ENCODE results near the gene ARSI.
"Not testable (repeated sequence)": the region's sequence is repeated elsewhere in the genome, so short reads cannot be mapped to it uniquely, and the experiment has no call there.

The ARSI gene

DNA sequence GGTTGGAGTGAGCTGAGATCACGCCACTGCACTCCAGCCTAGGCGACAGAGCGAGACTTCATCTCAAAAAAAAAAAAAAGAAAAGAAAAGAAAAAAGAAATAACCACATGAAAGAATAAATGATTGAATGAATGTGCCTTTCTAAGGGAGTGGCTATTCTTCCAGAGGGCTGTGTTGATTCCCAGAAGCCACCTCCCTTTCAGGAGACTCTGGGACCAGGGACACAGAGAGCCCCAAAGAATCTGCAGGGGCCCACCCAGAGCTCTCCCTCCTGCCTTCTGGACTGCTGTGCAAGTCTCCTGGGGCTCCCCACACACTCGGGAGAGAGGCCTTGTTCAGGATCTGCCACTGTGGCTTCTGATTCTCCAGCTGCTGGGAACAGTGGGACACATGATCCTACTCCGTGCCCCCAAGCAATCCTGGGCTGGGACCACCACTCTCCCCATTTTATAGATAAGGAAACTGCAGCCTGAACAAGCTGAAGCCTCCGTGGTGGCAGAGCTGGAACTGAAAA is 36.8 kb downstream of the ARSI start:
- no peak for DNase-seq (ENCODE audit: low read depth in 2 of 2)

DNA sequence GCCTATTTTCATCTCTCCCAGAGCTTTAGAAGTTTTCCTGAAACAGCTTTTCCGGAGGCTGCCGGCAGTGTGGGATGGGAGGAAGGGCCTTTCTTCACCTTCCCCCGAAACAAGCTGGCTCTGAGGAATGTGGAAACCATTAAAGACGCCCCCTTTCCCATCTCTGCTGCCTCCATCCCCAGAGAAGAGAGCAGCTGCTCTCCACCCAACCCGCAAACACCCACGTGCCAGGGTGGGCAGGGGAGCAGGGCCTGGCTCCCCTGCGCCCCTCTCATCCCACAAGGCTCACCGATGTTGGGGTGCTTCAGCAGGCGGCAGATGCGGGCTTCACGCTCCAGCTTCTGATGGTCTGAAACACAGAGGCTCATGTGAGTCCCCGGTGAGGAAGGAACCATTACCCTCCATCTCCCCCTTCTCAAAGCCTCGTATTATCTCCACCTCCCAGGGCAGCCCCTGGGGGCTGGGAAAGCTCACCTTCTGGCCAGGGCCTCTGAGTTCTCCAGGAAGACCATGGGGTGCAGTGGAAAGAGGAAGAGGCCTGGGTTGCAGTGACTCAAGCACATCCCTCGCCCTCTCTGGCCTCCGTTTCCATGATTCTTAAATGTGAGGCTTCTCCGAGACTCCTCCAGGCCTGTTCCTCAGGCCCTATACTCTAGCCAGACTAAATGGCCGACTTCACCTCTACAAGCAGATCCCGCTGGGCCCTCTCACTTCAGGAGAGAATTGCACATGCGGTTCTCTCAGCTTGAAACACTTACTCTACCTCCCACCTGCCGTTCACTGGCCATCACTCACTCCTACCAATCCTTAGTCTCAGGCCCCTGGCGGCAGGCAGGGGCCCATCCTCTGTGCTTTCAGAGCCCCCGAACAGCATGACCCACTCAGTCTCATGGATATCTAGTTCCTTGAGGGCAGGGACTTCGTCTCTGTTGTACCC is 37.8 kb downstream of the ARSI start:
- no peak for DNase-seq (ENCODE audit: low read depth in 2 of 2)

DNA sequence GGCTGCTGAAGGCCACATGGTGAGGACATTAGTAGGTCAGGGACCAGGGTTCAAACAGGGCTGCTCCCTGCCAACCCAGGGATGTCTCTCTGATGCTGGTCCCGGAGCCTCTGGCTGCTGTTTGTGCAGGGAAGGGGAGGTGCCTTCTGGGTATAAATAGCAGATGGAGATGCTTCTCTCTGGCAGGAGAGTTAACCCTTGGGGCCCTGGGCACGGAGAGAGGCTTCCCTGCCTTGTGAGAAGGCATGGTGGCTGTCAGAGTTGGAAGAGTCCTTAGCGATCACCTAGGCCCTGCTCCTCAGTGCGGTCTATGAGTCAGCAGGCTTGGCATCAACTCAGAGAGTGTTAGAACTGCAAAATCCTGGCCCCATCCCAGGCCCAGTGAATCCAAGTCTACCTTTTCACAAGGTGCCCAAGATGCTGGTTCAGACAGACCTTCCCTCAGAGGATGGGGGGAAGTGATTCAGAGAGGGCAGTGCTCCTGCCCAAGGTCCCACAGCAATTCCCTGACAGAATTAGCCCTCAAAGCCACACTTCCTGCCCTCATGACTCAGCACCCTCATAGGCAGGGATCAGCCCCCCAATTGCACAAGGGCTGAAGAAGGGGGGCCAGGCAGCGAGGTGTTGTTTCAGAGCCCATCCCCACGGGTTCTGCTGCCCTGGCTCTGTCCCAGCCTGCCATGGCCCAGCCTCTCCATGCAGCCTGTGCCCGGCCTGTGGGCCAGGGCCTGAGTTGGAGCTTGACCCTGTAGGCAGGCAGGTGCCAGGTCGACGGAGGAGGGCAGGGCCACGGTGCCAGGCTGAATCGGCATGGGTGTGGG is 38.7 kb downstream of the ARSI start:
- DNase-seq (ENCODE audit: low read depth in 2 of 2) = no peak

DNA sequence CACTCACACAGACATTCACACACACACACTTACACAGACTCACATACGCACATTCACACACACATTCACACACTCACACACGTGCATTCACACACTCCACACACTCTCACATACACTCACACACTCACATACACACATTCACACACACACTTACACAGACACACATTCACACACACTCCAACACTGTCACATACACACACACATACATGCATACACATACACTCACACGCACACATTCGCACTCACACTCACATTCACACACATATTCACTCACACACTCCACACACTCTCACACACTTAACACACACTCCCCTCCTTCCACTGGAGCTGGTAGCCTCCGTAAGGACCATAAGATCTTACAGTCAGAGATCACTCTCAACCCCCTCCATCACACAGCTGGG is 39.3 kb downstream of the ARSI start:
- no peak for DNase-seq (ENCODE audit: low read depth in 2 of 2)

DNA sequence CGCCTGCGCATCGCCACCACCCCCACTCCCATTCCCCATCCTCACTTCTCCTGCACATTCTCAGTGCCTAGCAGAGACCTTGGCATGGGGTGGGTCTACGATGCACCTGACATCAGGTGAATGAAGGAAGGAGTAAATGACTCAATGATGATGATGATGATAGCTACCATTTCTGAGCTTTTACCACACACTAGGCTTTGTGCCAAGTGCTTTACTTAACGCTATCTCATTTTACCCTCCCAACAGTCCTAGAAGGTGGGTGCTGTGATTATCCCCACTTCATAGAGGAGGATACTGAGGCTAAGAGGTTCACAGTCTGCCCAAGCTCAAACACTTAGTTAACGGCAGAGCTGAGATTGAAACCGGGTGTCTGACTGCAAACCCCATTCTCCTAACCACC is 40.2 kb downstream of the ARSI start:
- no peak for DNase-seq (ENCODE audit: low read depth in 2 of 2)

DNA sequence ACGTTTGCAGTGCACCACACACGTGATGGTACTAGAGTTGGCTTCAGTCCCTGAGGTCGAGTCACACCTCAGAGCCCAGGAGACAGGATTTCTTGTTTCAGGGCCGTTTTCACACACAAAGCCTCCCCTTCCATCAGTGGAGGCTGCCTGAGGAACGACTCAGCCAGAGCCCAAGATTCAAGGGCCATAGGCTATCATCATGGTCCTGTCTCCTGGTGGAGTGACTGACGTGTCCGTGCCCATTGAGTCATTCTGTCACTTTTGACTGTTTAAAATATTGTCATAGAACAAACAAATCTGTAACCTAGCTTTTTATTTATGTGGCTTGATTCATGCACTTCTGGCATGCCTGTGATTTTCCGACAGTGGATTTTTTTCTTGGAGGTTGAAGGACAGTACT is 41.5 kb downstream of the ARSI start:
- no peak for DNase-seq (ENCODE audit: low read depth in 2 of 2)

DNA sequence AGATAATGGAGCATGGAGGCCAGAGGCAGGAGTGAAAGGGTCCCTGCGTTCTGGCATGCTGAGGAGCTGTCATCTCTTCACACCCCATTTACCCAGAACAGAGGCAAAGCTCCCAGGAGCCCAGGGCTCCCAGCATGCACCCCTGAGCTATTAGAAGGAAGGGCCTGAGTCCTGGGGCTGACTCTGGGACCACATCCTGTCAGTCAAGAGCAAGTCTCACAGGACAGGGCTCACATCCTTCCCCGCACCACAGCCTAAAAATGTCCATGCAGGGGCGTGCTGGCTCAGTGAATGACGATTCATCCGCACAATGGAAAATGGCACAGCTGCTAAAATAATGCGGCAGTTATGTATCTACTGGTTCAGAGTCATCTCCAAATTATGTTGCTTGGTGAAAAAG is 44.6 kb downstream of the ARSI start:
- no peak for DNase-seq (ENCODE audit: low read depth in 2 of 2)

DNA sequence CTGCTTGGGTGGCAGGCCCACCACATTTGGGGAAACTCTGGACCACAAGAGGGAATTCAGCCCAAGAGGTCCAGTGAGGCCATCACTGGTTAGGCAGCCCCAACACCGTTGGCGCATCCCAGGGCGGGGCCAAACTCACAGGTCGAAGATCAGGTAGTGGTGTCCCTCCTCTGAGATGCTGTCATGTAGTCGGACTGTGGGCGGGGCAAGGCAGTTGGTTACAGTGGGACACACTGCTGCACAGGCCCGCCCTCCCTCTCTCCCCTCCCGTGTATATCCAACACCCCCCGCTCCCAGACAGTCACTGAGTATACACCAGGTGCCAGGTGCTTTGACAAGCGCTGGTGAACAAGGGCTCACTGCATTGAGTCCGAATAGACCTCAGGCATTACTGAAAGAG is 45.3 kb downstream of the ARSI start:
- no peak for DNase-seq (ENCODE audit: low read depth in 2 of 2)

DNA sequence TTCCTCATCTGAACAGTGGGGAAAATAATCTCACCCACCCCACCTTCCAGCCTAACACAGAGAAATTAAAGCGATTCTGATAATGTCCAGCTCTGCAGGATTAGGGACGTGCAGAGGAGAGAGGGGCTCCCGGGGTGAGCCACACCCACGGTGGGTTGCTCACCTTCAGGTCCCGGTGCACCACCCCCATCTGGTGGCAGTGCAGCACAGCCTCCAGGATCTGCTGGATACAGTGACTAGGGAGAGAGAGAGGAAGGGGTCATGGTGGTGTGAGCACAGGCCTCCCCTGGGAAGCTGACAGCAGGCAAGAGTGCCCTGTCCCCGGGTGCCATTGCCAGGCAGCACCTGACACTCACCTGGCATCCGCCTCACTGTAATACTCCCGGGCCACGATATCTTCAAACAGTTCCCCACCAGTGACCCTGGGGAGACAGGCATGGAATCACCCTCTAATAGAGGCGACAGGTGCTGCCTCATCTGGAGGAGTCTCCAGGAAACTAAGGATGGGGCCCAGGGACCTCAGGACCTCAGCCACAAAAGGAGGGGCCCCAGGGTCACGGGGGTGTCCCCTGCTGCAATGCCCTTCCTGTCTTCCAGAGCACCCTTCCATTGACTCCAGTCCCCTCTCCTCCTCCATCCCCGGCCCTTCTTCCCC is 46.2 kb downstream of the ARSI start:
- no peak for DNase-seq (ENCODE audit: low read depth in 2 of 2)

DNA sequence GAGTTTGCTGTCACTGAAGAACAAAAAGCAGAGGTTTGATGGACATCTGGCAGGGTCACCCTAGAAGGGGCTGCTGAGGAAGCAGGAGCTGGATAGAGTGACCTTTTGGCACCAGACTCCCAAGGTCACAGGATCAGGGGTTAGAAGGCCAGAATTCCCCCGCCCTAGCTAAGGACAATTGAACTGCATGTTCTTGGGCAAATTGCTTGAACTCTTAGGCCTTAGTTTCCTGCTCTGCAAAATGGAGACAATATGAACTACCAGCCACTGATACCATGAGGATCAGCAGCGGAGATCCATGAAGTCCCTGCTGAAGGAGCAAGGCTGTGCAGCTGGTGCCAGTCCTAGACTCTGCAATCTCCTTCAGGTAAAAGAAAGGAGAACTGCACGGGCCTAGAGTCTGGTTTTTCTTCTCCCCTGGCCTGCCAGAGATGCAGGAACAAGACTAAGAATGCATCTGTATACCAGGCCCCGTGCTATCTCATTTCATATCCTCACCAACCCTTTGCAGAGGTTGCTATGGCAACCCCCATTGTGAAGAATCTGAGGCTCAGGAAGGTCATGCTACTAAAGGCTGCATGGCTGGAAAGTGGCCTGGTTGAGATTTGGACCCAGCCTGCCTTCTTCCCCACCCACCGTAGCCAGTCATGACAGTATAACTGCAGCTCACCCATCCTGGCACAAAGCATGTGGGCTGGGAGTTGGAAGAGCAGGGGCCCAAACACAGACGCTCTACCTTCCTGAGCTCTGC is 46.9 kb downstream of the ARSI start:
- DNase-seq (ENCODE audit: low read depth in 2 of 2) = no peak

DNA sequence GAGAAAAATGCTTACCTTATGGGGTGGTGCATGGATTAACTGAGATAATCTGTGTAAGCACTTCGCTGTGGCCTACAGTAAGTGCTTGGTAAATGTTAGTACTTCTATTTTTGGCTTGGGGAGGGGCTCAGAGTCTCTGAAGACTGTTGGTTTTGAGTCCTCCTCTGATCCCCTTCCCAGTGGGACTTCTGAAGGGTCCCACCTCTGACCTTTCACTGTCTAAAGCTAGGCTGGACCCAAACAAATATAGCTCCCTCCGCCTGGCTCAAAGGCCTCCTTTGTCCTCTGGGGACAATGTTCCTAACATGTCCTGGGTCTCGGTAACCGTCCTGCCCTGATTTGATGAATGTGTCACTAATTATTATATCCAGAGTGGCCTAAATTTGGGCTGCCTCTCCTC is 47.9 kb downstream of the ARSI start:
- DNase-seq (ENCODE audit: low read depth in 2 of 2) = no peak

DNA sequence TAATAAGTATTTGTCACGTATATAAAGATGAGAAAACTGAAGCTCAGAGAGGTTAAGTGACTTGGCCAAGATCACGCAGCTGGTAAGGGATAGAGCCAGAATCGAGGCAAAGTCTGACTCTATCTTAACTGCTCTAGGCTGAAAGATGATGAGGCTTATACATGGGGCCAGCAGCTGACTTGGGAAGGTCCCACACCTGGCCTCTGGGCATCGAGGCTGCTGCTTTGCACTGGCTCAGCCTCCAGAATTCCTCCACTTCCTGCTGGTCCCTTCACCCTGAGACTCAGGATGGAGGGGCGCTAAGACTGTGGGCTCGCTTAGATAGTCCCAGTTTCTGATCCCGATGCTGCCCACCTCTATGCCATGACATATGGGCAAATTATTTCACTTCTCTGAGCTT is 48.3 kb downstream of the ARSI start:
- DNase-seq (ENCODE audit: low read depth in 2 of 2) = no peak

DNA sequence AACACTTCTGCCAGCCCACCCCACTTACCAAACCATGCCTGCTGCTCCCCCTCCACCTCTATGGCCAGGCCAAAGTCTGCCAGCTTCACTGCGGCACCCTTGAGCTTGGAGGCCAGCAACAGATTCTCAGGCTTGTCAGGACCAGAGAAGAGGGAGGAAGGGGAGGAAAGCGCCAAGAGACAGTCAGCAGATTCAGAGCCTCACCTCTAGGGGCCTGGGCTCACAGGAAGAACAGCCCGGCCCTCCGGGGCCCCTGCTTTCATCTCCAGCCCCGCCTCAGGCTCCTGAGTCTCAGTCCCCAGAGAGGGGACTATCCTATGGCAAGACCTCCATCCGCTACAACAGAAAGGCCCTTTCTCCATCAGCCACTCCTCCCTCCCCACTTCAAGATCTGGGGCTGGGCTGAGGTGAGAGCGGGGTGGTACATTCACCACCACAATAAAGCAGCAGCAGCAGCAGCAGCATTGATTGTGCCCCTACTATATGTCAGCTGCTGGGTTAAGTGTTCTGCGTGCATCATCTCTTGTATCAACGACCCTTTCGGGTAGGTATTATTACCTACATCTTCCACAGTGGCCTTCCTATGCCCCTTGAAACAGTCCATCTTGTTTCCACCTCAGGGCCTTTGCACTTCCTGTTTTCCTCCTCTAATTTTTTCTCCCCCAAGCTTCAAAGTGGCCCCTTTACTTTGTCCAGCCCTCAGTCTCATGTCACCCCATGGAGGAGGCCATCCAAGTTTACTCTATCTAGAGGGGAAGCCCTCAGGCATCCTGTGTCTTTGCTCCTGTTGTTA is 49.1 kb downstream of the ARSI start:
- no peak for DNase-seq (ENCODE audit: low read depth in 2 of 2)

DNA sequence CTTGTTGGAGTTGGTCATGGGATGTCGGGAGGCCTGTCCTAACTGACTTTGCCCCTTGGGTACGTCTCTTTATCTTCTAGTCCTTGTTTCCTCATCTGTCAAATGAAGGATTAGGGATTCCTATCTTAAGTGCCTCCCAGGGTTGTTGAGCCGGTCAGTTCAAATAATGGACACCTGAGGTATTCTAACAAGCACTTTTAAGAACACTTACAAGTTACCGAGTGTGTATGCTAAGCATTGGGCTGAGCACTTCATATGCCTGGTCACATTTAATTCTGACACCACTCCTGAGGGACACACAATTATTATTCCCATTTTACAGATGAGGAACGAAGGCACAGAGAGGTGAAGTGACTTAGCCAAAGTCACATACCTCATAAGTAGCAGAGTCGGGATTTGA is 50.2 kb downstream of the ARSI start:
- DNase-seq (ENCODE audit: low read depth in 2 of 2) = no peak

DNA sequence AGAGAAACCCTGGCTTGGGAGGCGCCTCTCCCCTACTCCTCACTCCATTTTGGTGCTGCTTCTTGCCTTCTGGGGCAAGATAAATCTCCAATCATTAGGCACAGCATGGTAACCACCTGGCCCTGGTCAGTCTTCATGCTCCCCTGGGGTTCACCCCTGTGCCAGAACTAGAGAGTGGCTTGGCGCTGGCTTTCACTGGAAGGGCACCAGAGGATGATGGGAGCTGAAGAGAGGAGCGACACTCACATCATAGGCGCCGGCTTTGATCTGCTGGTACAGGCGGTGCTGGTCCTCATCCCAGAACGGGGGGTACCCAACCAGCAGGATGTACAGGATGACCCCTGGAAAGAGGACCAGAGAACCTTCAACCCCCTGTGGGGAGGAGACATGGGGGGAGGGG is 51.2 kb downstream of the ARSI start:
- no peak for DNase-seq (ENCODE audit: low read depth in 2 of 2)

DNA sequence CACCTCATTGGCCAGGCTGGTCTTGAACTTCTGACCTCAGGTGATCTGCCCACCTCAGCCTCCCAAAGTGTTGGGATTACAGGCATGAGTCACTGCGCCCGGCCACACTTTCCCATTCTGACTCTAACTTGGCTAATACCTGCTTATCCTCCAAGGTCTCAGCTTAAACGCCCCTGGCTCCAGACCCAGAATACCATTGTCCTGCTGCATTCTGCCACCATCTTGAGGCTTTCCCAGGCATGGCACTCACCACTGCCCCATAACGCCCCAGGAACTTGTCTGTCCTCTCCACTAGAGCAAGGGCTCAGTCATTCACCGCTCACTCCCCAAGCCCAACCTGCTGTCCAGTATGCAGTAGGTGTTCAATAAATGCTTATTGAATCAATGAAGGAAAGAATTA is 53.0 kb downstream of the ARSI start:
- no peak for DNase-seq (ENCODE audit: low read depth in 2 of 2)

DNA sequence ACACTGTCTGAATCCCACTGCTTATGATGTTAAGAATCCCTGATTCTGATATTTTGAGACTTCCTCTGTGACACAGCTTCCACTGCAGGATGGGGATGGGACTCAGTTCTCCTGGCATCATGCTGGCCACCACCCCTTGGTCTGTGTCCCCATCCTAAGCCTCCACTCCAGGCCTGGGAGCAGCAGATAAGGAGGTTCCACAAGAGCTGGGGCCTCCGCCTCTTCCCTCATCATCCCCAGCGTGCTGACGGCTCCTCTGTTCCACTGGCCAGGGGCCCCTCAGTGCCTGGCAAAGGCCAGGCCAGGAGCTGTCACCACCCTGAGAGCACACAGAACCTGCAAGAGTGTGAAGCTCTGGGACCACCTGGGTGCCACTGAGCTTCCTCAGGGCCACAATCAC is 53.8 kb downstream of the ARSI start:
- no peak for DNase-seq (ENCODE audit: low read depth in 2 of 2)

DNA sequence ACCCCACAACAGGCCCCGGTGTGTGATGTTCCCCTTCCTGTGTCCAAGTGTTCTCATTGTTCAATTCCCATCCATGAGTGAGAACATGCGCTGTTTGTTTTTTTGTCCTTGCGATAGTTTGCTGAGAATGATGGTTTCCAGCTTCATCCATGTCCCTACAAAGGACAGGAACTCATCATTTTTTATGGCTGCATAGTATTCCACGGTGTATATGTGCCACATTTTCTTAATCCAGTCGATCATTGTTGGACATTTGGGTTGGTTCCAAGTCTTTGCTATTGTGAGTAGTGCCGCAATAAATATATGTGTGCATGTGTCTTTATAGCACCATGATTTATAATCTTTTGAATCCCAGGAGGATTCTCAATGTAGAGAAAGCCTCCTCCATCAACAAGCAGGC is 54.2 kb downstream of the ARSI start:
- not testable (repeated sequence) for DNase-seq (ENCODE audit: low read depth in 2 of 2)

DNA sequence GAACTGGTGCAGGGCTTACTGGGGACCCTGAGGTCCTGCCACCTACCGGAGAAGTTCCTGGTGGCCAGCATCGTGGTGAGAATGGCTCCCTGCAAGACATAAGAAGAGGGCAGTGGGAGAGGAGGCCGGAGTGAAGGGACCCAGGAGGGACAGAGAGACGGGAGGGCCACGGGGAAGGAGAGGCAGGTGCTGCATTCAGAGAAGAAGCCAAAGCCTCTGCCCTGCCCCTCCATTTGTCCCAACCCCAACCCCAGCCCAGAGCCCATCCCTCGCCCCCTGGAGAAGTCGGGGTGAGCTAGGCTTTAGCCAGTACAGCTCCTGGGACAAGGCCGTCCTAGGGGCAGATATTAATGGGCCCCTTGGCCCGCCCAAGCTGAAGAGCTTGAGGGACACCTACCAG is 55.0 kb downstream of the ARSI start:
- DNase-seq (ENCODE audit: low read depth in 2 of 2) = no peak

DNA sequence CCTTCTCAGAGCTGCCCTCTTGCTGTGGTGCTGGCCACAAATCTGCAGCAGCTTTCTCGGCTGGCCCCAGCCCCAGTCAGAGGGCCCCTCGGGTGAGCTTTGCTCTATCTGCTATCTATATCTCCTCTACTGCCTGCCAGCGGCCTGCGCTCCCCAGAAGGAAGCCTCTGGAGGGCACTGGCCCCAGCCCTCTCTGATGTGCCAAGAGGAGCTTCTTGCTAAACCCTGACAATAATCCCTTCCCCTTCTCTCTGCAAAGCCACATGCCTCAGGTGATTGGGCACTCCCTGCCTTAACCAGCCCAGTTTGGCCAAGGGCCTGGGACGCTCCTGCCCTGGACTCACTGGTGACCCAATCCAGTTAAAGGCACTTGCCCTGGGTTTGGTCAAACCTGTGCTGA is 55.9 kb downstream of the ARSI start:
- DNase-seq (ENCODE audit: low read depth in 2 of 2) = no peak

DNA sequence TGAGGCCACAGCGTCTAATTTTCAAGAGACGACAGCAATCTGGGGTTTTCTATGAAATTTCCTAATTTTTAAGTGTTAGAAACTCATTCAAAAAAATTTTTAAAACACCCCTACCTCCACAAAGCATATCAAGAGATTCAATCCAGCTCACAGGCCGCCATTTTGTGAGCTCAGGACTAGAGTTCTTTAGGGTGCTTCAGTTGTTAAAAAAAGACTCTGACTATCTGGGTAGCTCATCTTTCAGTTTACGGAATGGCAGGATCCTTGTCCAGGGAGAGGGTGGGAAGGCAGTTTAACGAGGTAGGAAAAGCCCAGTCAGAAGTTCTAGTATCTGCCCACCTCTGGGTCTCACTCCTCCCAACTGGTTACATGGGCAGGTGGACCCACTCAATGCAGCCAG is 56.3 kb downstream of the ARSI start:
- no peak for DNase-seq (ENCODE audit: low read depth in 2 of 2)
